GM08714 (cell line): ENCODE data around the gene CFLAR.
"Not testable (repeated sequence)": the region's sequence is repeated elsewhere in the genome, so short reads cannot be mapped to it uniquely, and the experiment has no call there.

Source experiments
- H3K4me3 ChIP-seq: fragments of 200-500 bp; sonication (Bioruptor generic); 2 replicates; pipeline ENCODE4 v1.5.1; 2014; ENCODE audit warnings: mild to moderate bottlenecking, low read length, inconsistent platforms
- ZNF274 ChIP-seq: IDR thresholded peaks from 2 replicates; pipeline ENCODE4 v1.6.1; 2012; ENCODE audit warnings: mild to moderate bottlenecking, low read depth, low read length

The CFLAR gene

DNA sequence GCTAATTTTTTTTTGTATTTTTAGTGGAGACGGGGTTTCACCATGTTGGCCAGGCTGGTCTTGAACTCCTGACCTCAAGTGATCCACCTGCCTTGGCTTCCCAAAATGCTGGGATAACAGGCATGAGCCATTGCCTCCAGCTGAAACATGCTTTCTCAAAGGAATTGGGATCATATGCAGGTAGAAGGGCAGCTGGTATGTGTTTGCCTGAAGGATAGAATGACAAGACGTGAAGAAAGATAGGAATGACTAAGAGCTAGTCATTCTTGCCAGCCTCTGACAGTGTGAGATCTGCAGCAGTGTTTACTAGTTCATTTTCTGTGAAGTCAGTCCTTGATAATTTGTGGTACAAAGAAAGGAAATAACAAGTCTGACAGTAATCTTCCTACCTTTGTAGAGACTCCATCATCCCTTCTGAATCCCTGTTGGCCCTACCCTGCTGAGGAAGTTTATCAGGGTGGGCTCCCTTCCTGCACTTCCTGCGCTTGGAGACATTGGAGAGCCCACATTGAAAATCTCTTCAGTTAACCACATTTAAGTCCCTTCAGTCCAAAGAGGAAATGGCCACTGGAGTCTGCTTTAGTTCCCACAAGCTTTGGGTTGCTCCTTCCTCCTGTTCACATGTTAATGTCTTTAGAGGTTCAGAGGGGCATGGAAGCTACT is 14.7 kb downstream of the CFLAR start:
- no peak for TF ChIP-seq ZNF274
- H3K4me3 ChIP-seq: peak overlapping the region; percentile 58

DNA sequence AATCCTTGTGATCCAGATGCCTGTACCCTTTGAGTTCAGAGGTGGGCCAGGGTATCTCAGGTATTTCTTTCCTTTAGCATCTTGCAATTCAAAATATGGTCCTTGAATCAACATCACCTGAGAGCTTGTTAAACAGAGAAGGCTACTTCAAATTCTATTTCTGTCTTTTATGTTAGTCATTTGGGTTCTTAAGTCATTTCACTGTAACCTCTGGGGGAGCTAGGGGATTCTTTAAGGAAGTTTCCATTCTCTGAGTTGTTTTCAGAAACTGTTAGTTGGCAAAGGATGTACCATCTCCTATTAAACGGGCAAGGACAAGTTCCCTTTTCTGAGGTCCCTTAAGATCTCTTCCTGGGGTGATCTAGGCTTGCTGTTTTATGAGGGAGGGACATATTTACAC is 16.6 kb downstream of the CFLAR start:
- peak overlapping the region; percentile 58 for H3K4me3 ChIP-seq
- TF ChIP-seq ZNF274: no peak

DNA sequence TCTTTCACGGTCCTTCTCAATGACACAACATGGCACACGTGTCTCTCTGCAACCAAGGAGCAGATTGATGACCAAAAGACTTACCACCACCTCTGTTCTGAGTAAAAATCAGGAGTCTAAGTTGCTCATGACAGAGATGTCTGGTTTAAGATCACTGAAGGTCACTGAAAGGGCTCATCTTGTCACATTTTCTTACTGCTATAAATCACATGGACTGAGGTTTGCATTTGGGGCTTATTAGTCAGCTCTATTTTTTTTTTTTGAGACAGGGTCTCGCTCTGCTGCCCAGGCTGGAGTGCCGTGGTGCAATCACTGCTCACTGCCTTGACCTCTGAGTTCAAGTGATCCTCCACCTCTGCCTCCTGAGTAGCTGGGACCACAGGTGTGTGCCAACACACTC is 19.4 kb downstream of the CFLAR start:
- no peak for TF ChIP-seq ZNF274
- H3K4me3 ChIP-seq: no peak overlapping the region

DNA sequence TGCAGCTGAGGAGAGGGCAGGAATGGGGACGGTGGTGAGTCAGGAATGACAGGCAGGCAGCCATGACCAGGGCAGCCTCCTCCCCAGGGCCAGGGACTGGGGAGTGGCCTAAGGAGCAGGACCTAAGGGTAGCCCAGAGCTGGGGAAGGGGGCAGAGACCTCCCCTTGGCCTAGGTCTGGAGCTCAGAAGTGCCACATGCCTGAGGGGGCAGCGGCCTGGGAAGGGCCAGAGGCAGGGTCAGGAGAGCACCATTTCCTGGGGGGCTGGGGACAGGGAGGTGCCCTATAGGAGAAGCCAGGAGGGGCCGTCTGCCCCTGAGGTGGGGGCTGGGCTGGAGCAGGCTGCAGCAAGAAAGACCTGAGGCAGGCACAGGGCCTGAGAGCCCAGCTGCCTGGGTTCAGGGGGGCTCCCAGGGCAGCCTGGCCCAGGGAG is 20.9 kb downstream of the CFLAR start:
- no peak overlapping the region for H3K4me3 ChIP-seq
- no peak for TF ChIP-seq ZNF274

DNA sequence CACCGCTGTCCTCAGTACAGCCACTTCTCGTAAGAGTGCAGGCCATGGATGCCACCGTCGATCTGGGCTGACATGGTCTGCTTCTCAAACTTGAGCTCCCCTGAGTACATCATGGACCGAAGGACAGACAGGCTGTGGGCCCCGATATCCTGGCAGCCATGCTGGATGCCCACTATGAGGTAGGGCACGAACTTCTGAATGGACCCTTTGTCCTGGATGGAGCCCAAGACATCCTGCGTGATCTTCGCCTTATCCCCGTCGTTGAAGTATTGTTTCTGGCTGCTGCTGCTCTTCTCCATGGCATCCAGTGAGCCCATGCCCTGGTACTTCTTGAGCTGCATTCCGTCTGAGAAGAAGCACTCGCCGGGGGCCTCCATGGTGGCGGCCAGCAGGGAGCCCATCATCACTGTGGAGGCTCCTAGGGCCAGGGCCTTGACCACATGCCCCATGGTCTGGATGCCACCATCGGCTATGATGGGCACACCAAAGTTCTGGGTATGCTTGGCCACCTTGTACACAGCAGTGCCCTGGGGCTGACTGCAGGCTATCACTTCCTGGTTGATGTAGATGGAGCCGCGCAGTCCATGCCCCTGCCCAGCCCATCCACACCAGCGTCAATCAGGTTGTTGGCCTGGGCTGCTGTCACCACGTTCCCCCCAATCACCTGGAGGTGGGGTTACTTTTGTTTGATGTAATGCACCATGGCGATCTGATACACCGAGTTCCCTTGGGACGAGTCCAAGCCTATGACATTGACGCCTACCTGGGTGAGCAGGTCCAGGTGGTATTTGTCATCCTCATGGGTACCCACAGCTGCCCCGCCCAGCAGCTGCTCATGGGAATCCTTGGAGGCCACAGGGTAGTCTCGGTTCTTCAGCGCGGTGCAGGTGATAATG is 21.8 kb downstream of the CFLAR start:
- H3K4me3 ChIP-seq: no peak overlapping the region
- TF ChIP-seq ZNF274: no peak

DNA sequence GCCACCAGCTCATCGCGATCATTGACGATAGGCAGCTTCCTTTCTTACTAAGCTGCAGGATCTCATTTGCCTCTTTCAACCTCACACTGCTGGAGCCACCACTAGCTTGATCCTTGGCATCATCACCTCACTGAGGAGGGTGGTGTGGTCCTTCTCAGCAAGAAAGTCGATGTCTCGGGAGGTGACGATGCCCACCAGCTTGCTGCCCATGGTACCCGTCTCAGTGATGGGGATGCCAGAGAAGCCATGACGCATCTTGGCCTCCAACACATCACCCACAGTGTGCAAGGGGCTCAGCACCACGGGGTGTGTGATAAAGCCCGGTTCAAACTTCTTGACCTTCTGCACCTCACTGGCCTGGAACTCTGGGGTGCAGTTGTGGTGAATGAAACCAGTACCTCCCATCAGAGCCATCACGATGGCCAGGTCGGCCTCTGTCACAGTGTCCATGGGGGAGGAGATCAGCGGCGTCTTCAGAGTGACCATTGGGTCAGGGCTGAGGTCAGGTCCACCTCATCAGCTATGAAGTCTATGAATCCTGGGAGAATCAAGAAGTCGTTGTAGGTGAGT is 22.5 kb downstream of the CFLAR start:
- no peak overlapping the region for H3K4me3 ChIP-seq
- no peak for TF ChIP-seq ZNF274

DNA sequence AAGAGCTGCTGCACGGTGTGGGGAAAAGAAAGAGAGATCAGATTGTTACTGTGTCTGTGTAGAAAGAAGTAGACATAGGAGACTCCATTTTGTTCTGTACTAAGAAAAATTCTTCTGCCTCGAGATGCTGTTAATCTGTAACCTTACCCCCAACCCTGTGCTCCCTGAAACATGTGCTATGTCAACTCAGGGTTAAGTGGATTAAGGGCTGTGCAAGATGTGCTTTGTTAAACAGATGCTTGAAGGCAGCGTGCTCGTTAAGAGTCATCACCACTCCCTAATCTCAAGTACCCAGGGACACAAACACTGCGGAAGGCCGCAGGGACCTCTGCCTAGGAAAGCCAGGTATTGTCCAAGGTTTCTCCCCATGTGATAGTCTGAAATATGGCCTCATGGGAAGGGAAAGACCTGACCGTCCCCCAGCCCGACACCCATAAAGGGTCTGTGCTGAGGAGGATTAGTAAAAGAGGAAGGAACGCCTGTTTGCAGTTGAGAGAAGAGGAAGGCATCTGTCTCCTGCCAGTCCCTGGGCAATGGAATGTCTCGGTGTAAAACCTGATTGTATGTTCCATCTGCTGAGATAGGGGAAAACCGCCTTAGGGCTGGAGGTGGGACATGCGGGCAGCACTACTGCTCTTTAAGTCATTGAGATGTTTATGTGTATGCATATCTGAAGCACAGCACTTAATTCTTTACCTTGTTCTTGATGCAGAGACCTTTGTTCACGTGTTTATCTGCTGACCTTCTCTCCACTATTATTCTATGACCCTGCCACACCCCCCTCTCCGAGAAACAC is 23.2 kb downstream of the CFLAR start:
- H3K4me3 ChIP-seq: not testable (repeated sequence)

DNA sequence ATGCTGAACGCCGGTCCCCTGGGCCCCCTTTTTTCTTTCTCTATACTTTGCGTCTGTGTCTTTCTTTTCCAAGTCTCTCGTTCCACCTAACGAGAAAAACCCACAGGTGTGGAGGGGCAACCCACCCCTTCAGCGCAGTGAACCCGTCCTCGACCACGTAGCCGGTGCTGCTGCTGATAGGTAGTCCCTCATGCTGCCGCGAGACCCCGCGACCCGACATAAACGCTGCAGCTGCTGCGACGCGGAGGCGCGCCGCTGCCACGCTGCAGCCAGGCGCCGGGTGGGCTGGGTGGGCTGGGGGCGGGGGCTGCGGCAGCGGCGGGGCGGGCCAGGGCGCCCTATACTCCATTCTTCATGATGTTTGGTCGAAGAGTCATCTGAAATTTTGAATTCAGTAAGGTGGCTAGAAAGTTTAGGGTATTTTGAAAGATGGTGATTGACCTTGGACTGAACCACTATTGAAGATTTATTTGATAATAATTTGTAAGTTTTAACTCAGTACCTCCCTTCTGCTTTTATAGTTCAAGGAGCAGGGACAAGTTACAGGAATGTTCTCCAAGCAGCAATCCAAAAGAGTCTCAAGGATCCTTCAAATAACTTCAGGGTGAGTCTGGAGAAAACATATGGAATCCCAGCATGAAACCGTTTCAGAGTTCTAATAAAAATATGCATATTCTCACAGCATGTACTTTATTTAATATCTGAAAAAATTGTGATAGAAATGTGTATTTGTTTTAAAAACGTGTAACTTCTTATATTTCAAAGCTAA is 24.1 kb downstream of the CFLAR start:
- TF ChIP-seq ZNF274: no peak
- no peak overlapping the region for H3K4me3 ChIP-seq

DNA sequence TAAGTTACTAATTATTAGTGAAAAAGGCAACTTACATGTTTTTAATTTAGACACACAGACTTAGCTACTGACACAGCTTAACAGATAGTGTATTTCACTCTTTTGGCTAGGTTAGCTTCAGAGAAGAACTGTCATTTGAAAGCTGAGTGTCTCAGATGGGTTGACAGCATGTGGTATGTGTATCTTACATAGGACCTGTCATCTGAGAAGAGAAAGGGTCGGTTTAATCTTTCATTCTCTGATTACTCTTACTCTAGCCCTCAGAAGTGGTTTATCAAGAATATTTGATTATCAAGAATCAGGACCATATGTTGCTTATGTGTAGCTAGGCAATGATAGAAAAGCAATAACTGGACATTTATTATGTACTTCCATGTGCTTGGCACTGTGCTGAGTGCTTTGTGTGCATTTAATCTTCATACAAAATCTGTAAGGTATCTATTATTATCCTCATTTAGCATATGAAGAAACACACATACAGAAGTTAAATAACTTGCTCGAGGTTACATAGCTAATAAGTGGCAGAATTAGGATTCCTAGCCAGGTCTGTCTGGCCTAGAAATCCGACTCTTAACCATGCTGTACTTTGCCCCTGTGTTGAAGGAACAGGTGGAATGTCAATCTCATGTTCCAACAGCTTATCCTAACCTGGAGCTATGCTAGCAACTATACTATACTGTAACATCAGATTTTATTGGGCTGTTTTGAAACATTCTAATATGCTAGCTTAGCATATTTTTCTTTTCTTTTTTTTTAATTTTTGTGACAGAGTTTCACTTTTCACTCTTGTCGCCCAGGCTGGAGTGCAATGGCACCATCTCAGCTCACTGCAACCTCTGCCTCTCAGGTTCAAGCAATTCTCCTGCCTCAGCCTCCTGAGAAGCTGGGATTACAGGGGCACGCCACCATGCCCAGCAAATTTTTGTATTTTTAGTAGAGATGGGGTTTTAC is 28.4 kb downstream of the CFLAR start:
- H3K4me3 ChIP-seq: no peak overlapping the region
- no peak for TF ChIP-seq ZNF274

DNA sequence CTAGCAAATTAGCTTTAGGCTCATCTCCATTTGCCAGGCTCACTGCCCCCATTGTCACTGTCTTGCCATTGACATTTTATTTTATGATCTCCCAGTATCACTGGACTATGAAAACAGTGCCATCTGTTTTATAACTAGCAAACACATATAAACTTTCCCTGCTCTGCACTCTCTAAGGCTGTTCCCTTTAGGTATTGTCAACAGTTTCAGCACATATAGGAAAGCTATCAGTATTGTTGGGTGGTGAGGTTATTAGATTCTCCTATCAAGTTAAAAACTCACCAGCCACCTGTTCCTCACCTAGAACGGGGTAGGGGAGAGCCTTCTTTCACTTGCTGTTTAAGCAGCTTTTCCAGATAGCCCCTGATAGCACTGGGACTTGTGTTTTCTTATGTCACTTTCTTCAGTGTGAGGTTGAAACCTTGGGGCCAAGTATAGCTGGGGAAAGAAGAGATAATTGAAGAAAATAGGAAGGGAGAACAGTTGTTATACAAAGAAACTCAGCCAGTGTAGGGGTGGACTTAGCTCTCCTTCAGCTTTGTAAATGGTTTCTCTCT is 32.5 kb downstream of the CFLAR start:
- no peak for TF ChIP-seq ZNF274
- H3K4me3 ChIP-seq: no peak overlapping the region

DNA sequence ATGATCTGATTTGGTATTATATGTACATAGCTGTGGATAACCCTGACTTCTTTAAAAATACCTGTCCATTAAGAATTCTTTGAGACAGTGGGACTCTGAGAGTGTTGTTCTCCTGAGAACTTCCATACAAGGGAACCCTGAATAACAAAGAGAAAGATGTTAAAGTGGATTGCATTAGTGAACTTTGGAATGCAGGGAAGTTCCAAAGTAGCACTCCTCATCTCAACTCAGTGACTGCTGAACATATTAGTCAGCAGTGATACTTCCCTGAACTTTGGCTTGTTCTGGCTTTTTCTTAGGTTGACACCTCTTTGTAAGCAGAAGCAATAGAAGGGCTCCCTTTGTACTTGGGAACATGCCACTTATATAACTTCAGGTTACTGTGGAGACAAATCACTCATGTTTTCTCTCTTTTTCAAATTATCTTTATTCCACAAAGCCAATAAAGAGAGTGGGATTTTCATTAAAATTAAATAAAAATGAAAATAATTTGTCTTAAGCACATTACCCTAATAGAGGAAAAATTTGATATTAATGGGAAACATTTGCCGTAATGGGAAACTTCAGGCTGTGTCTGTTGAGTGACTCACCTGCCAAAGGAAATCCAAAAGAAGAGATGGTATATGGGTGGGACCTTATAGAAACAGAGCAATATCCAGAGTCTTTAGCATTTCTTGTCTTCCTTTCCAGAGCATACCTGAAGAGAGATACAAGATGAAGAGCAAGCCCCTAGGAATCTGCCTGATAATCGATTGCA is 33.3 kb downstream of the CFLAR start:
- no peak for TF ChIP-seq ZNF274
- no peak overlapping the region for H3K4me3 ChIP-seq

DNA sequence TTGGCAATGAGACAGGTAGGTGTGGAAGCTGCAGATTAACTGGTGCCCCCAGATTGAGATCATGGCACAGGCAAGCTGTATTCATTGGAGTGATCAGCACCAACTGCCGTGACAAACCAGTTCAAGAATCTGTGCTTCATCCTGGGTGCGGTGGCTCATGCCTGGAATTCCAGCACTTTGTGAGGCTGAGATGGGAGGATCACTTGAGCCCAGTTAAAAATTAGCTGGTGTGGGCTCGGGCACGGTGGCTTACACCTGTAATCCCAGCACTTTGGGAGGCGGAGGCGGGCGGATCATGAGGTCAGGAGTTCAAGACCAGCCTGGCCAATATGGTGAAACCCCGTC is 33.8 kb downstream of the CFLAR start:
- not testable (repeated sequence) for H3K4me3 ChIP-seq
